Vagina (tissue), 2 donors: Measurements from ENCODE around the gene MAST4. TPM values are rescaled to one million over a fixed set of nuclear protein-coding genes. Genes with fewer than 3 reads are reported as not detected.
A peak's percentile ranks its signal among the peaks of the same experiment; 100 is the strongest.

Experiments
- DNase-seq, 2 donors: peaks; one replicate each; pipeline ENCODE4 v3.0.0-alpha.2; 2017; ENCODE audit errors: extremely low spot score in 2 of 2
- H3K27ac ChIP-seq: fragments of 200-600 bp; sonication (generic); one replicate; pipeline ENCODE4 v1.5.1; 2019
- H3K27me3 ChIP-seq: fragments of 200-600 bp; sonication (generic); one replicate; pipeline ENCODE4 v1.5.1; 2019
- H3K36me3 ChIP-seq, 2 donors: fragments of 200-600 bp; sonication (generic); one replicate each; pipeline ENCODE4 v1.5.1; 2017 to 2019
- H3K4me1 ChIP-seq: fragments of 200-600 bp; sonication (generic); one replicate; pipeline ENCODE4 v1.5.1; 2019
- H3K4me3 ChIP-seq, 2 donors: fragments of 200-600 bp; sonication (generic); 1 replicate in 1 of 2; 2 replicates in 1 of 2; pipeline ENCODE4 v1.5.1; 2016 to 2019
- H3K9me3 ChIP-seq: fragments of 200-600 bp; sonication (generic); one replicate; pipeline ENCODE4 v1.5.1; 2019
- POLR2A ChIP-seq, 2 donors: fragments of 450-650 bp; IDR thresholded peaks; one replicate each; pipeline ENCODE4 v1.6.1; 2017; ENCODE audit warnings: antibody characterized with exemption in 2 of 2, mild to moderate bottlenecking in 2 of 2, moderate library complexity in 2 of 2
- POLR2AphosphoS5 ChIP-seq, 2 donors: sonication (generic); formaldehyde crosslinking; IDR thresholded peaks; one replicate each; pipeline ENCODE4 v1.9.0; 2017; ENCODE audit warnings: antibody characterized with exemption in 2 of 2, mild to moderate bottlenecking in 2 of 2, low read depth in 1 of 2; ENCODE audit not compliant: insufficient read depth in 1 of 2
- intact Hi-C: fragments of 100-400 bp; cut with DNase I; formaldehyde crosslinking; loops from one replicate; pipeline ENCODE4 v1.15.1; 2023
- total RNA-seq: library from RNA; depleted of rRNA; stranded (reverse); fragments of >200 nt; gene quantifications from one replicate; pipeline ENCODE4 v1.2.3, GENCODE V29; 2016
- TF ChIP-seq, protein P1 (sequence below), 3 experiments: fragments of 450-650 bp in 2 of 3; fragments of 200-600 bp in 1 of 3; sonication (generic) in 1 of 3; IDR thresholded peaks; one replicate each; pipeline ENCODE4 v1.5.1; 2017 to 2019; ENCODE audit warnings: antibody characterized with exemption in 3 of 3, mild to moderate bottlenecking in 2 of 3, moderate library complexity in 2 of 3

Gene MAST4
- total RNA-seq, 1 donor from 2014 or later, result 85.9 TPM

- Histone ChIP-seq H3K4me1 (no peaks in the 10 kb centered on the region), H3K9me3 (no peaks in the 10 kb centered on the region), H3K36me3 (no peaks in the 10 kb centered on the region), H3K27ac (no peak overlapping the region), H3K27me3 (no peaks in the 10 kb centered on the region), H3K4me3 (no peak overlapping the region)
- intact Hi-C loops, result no loop called here
- DNase-seq, result no peak
- TF ChIP-seq, protein P1, sequence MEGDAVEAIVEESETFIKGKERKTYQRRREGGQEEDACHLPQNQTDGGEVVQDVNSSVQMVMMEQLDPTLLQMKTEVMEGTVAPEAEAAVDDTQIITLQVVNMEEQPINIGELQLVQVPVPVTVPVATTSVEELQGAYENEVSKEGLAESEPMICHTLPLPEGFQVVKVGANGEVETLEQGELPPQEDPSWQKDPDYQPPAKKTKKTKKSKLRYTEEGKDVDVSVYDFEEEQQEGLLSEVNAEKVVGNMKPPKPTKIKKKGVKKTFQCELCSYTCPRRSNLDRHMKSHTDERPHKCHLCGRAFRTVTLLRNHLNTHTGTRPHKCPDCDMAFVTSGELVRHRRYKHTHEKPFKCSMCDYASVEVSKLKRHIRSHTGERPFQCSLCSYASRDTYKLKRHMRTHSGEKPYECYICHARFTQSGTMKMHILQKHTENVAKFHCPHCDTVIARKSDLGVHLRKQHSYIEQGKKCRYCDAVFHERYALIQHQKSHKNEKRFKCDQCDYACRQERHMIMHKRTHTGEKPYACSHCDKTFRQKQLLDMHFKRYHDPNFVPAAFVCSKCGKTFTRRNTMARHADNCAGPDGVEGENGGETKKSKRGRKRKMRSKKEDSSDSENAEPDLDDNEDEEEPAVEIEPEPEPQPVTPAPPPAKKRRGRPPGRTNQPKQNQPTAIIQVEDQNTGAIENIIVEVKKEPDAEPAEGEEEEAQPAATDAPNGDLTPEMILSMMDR (IDR thresholded peaks at IDR 0.05), result no peak
These were observed 267.3 kb downstream of the MAST4 start for GRCh38 chr5:66863243-66864170.

DNA sequence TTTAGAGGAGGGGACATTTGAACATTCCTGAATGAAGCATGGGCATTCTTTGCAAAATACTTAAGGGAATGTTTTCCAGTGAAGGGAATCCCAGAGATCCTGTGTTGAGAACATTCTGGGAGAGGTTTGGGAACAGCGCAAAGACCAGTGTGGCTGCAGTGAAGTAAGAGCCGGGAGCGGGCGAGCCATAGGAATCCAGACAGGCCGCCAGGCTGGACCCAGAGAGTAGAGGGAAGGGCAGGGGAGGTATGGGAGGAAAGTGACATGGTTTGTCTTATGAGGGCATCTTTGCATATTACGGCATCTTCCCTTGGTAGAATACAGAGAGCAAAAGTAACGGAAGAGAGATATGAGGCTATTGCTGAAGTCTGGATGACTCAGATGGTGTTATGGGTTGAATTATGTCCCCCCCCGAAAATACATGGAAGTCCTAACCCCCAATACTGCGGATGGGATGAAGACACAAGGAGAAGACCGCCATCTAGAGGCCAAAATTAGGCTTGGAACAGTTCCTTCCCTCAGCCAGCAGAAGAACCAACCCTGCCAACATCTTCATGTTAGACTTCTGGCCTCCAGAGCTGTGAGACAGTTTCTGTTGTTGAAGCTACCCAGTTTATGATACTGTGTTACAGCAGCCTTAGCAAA lies 268.2 kb downstream of the MAST4 start:
- DNase-seq, result no peak
- Histone ChIP-seq H3K27ac (no peak overlapping the region), H3K4me3 (no peak overlapping the region), H3K36me3 (no peaks in the 10 kb centered on the region), H3K4me1 (no peaks in the 10 kb centered on the region), H3K27me3 (no peaks in the 10 kb centered on the region), H3K9me3 (no peaks in the 10 kb centered on the region)
- intact Hi-C loops, result no loop called here
- TF ChIP-seq POLR2A (IDR thresholded peaks at IDR 0.05) (no peak), POLR2AphosphoS5 (IDR thresholded peaks at IDR 0.05; ENCODE audit: insufficient read depth in 1 of 2, low read depth in 1 of 2) (no peak)
- TF ChIP-seq, protein P1 (IDR thresholded peaks at IDR 0.05), result peak in 1 of 3 experiments; percentile 23

GRCh38 chr5:66867618-66868322 lies 271.6 kb downstream of the MAST4 start:
- no peak overlapping the region for H3K4me3 ChIP-seq
- H3K27ac ChIP-seq, result no peak overlapping the region
- intact Hi-C loops, result no loop called here
- no peaks in the 10 kb centered on the region for H3K4me1 ChIP-seq
- DNase-seq, result no peak
- H3K27me3 ChIP-seq, result no peaks in the 10 kb centered on the region
- H3K36me3 ChIP-seq, result no peaks in the 10 kb centered on the region
- TF ChIP-seq POLR2AphosphoS5 (IDR thresholded peaks at IDR 0.05; ENCODE audit: insufficient read depth in 1 of 2, low read depth in 1 of 2), result no peak
- TF ChIP-seq POLR2A (IDR thresholded peaks at IDR 0.05), result no peak
- TF ChIP-seq, protein P1 (IDR thresholded peaks at IDR 0.05), result no peak
- no peaks in the 10 kb centered on the region for H3K9me3 ChIP-seq

GRCh38 chr5:66869347-66869746 lies 273.2 kb downstream of the MAST4 start:
- H3K27me3 ChIP-seq, result no peaks in the 10 kb centered on the region
- intact Hi-C loops, result no loop called here

More at GRCh38 chr5:66869347-66869746, 273.2 kb downstream of the MAST4 start:
- TF ChIP-seq, protein P1 (IDR thresholded peaks at IDR 0.05), result no peak
- TF ChIP-seq POLR2AphosphoS5 (IDR thresholded peaks at IDR 0.05; ENCODE audit: insufficient read depth in 1 of 2, low read depth in 1 of 2), result no peak
- no peak for TF ChIP-seq POLR2A (IDR thresholded peaks at IDR 0.05)
- H3K36me3 ChIP-seq, result no peaks in the 10 kb centered on the region
- H3K4me3 ChIP-seq, result no peak overlapping the region
- no peaks in the 10 kb centered on the region for H3K9me3 ChIP-seq
- no peak overlapping the region for H3K27ac ChIP-seq
- H3K4me1 ChIP-seq, result no peaks in the 10 kb centered on the region
- DNase-seq, result no peak
